Gastrocnemius medialis (tissue), 4 donors: ENCODE data around the gene UBR4. TPM values are rescaled to one million over a fixed set of nuclear protein-coding genes. Genes with fewer than 3 reads are reported as not detected.

Experiments used
- ATAC-seq, 2 donors: fragments of 150-250 bp; one replicate each; pipeline ENCODE4 v1.9.1; 2016
- DNase-seq, 2 donors: peaks; one replicate each; pipeline ENCODE4 v3.0.0-alpha.2; 2019
- H3K27ac ChIP-seq, 4 donors: fragments of 200-600 bp; sonication (generic); 1 replicate in 1 of 4; 2 replicates in 3 of 4; pipeline ENCODE4 v1.5.1; 2016 to 2018; ENCODE audit warnings: mild to moderate bottlenecking in 2 of 4, moderate library complexity in 1 of 4
- H3K27me3 ChIP-seq, 3 donors: fragments of 200-600 bp; sonication (generic) in 2 of 3; 1 replicate in 1 of 3; 2 replicates in 2 of 3; pipeline versions ENCODE4 v1.5.1 to v1.6.0; 2016 to 2019; ENCODE audit warnings: mild to moderate bottlenecking in 1 of 3, moderate library complexity in 1 of 3
- H3K36me3 ChIP-seq, 2 donors: fragments of 200-600 bp; sonication (generic) in 1 of 2; one replicate each; pipeline ENCODE4 v1.5.1; 2017 to 2018
- H3K4me1 ChIP-seq, 2 donors: fragments of 200-600 bp; sonication (generic) in 1 of 2; one replicate each; pipeline ENCODE4 v1.5.1; 2016 to 2017; ENCODE audit warnings: mild to moderate bottlenecking in 2 of 2
- H3K4me3 ChIP-seq, 4 donors: fragments of 200-600 bp; sonication (generic) in 3 of 4; 1 replicate in 1 of 4; 2 replicates in 3 of 4; pipeline ENCODE4 v1.5.1; 2016 to 2019; ENCODE audit warnings: mild to moderate bottlenecking in 2 of 4
- H3K9me3 ChIP-seq, 3 donors: fragments of 200-600 bp; sonication (generic) in 2 of 3; 1 replicate in 1 of 3; 2 replicates in 2 of 3; pipeline ENCODE4 v1.5.1; 2016 to 2019
- POLR2A ChIP-seq, 2 donors: fragments of 450-650 bp; IDR thresholded peaks; one replicate each; pipeline ENCODE4 v1.6.1; 2017; ENCODE audit warnings: antibody characterized with exemption in 2 of 2, mild to moderate bottlenecking in 2 of 2, moderate library complexity in 2 of 2
- in situ Hi-C, 4 donors: fragments of 200-750 bp; cut with MboI; loops; one replicate each; pipeline versions ENCODE4 v1.15.0 to v1.8.0; 2017; ENCODE audit warnings: low sequenced_read_pairs in 4 of 4
- intact Hi-C: fragments of 100-400 bp; cut with DNase I; formaldehyde crosslinking; loops from one replicate; pipeline ENCODE4 v1.15.1; 2023; ENCODE audit warnings: low total_unique reads
- total RNA-seq, 4 donors: library from RNA; depleted of rRNA; stranded (reverse); fragments of >200 nt; gene quantifications; one replicate each; pipeline versions ENCODE4 v1.1.0 to v1.2.3, GENCODE V29; 2016
- TF ChIP-seq, protein P1 (sequence below), 5 experiments: fragments of 450-650 bp in 3 of 5; fragments of 200-600 bp in 2 of 5; sonication (generic) in 2 of 5; IDR thresholded peaks in 4 of 5; conservative IDR thresholded peaks in 1 of 5; 1 replicate in 4 of 5; 2 replicates in 1 of 5; pipeline ENCODE4 v1.5.1; 2016 to 2019; ENCODE audit warnings: antibody characterized with exemption in 5 of 5, mild to moderate bottlenecking in 3 of 5, moderate library complexity in 3 of 5

The UBR4 gene
- total RNA-seq, 4 donors from 2014 or later: 156 to 293 (median 197) TPM

GRCh38 chr1:19057182-19057779 is 152.8 kb downstream of the UBR4 start:
- Histone ChIP-seq H3K36me3 (no peaks in the 10 kb centered on the region), H3K4me3 (no peak overlapping the region), H3K27me3 (peaks cover 35 to 48% (median 38%) of the 10 kb centered on the region in 3 donors), H3K4me1 (no peaks in the 10 kb centered on the region), H3K9me3 (no peaks in the 10 kb centered on the region), H3K27ac (no peak overlapping the region)
- no peak for ATAC-seq
- intact Hi-C loops: no loop called here
- in situ Hi-C loops: no loop called here
- DNase-seq: no peak
- TF ChIP-seq, protein P1, sequence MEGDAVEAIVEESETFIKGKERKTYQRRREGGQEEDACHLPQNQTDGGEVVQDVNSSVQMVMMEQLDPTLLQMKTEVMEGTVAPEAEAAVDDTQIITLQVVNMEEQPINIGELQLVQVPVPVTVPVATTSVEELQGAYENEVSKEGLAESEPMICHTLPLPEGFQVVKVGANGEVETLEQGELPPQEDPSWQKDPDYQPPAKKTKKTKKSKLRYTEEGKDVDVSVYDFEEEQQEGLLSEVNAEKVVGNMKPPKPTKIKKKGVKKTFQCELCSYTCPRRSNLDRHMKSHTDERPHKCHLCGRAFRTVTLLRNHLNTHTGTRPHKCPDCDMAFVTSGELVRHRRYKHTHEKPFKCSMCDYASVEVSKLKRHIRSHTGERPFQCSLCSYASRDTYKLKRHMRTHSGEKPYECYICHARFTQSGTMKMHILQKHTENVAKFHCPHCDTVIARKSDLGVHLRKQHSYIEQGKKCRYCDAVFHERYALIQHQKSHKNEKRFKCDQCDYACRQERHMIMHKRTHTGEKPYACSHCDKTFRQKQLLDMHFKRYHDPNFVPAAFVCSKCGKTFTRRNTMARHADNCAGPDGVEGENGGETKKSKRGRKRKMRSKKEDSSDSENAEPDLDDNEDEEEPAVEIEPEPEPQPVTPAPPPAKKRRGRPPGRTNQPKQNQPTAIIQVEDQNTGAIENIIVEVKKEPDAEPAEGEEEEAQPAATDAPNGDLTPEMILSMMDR (IDR thresholded peaks at IDR 0.05 in 4 of 5, conservative IDR thresholded peaks at IDR 0.05 in 1 of 5): no peak
- TF ChIP-seq POLR2A (IDR thresholded peaks at IDR 0.05): no peak

DNA sequence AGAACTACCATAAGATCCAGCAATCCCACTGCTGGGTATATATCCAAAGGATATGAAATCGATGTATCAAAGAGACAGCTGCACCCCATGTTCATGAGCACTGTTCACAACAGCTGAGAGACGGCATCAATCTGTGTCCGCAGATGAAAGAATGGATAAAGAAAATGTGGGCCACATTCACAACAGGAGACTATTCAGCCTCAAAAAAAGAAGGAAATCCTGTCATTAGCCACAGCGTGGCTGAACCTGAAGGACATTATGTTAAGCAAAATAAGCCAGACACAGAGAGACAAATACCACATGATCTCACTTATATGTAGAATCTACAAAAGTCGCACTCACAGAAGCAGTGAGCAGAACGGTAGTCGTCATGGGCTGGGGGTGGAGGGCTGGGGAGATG is 154.4 kb downstream of the UBR4 start:
- Histone ChIP-seq H3K9me3 (no peaks in the 10 kb centered on the region), H3K36me3 (no peaks in the 10 kb centered on the region), H3K4me1 (no peaks in the 10 kb centered on the region), H3K4me3 (no peak overlapping the region), H3K27ac (no peak overlapping the region), H3K27me3 (peaks cover 35 to 48% (median 38%) of the 10 kb centered on the region in 3 donors)
- intact Hi-C loops (no loop called here), in situ Hi-C loops (no loop called here)
- DNase-seq (no peak), ATAC-seq (no peak)
- no peak for TF ChIP-seq POLR2A (IDR thresholded peaks at IDR 0.05)
- TF ChIP-seq, protein P1 (IDR thresholded peaks at IDR 0.05 in 4 of 5, conservative IDR thresholded peaks at IDR 0.05 in 1 of 5): no peak

DNA sequence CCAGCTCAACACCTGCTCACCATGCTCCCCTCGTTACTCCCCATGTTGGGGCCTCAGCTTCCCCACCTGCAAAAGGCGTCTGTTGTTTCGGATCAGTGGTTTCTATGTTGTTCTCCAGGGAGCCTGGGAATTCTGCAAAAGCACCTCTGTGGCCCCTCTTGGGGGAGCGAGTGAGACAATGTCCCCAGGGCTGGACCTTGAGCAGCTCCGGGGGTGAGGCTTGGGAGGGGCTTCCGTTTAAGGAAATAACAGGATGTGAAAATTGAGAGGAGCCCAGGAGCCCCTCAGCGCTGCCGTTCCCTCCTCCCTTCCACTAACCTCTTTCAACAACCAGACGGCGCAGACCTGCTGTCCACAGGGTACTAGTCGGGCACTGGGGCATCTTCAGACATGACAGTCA is 155.1 kb downstream of the UBR4 start:
- Histone ChIP-seq H3K4me3 (no peak overlapping the region), H3K36me3 (no peaks in the 10 kb centered on the region), H3K4me1 (no peaks in the 10 kb centered on the region), H3K9me3 (no peaks in the 10 kb centered on the region), H3K27ac (no peak overlapping the region), H3K27me3 (peaks cover 38 to 48% (median 41%) of the 10 kb centered on the region in 3 donors)
- ATAC-seq (no peak), DNase-seq (no peak)
- TF ChIP-seq, protein P1 (IDR thresholded peaks at IDR 0.05 in 4 of 5, conservative IDR thresholded peaks at IDR 0.05 in 1 of 5): no peak
- TF ChIP-seq POLR2A (IDR thresholded peaks at IDR 0.05): no peak
- intact Hi-C loops (no loop called here), in situ Hi-C loops (no loop called here)

- no peak overlapping the region for H3K4me3 ChIP-seq
- peaks cover 38 to 55% (median 46%) of the 10 kb centered on the region in 3 donors for H3K27me3 ChIP-seq
- in situ Hi-C loops: no loop called here
- intact Hi-C loops: no loop called here
- no peaks in the 10 kb centered on the region for H3K4me1 ChIP-seq
- ATAC-seq (no peak), DNase-seq (no peak)
- H3K36me3 ChIP-seq: no peaks in the 10 kb centered on the region
- H3K27ac ChIP-seq: no peak overlapping the region
- TF ChIP-seq, protein P1 (IDR thresholded peaks at IDR 0.05 in 4 of 5, conservative IDR thresholded peaks at IDR 0.05 in 1 of 5): no peak
- TF ChIP-seq POLR2A (IDR thresholded peaks at IDR 0.05): no peak
- H3K9me3 ChIP-seq: no peaks in the 10 kb centered on the region
Measured at GRCh38 chr1:19054216-19054615, 155.8 kb downstream of the UBR4 start.

DNA sequence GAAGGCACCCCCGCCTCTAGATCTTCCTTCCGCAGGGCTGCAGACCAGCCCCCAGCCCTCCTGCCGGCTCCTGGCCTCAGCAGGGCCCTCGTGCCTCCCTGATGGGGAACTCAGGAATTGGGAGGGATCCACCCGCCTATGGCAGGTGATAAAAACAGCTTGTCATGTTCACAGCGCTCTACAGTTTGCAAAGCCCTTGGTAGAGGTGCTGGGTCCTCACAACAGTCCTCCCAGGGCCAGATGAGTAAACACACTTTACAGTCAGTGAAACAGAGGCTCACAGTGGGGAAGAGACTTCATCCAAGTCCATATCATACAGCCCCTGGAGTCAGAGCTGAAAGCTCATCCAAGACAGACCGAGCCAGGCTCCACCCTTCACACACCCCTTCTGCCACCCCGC is 156.6 kb downstream of the UBR4 start:
- in situ Hi-C loops (no loop called here), intact Hi-C loops (no loop called here)
- no peak overlapping the region for H3K27ac ChIP-seq
- no peak for TF ChIP-seq POLR2A (IDR thresholded peaks at IDR 0.05)
- TF ChIP-seq, protein P1 (IDR thresholded peaks at IDR 0.05 in 4 of 5, conservative IDR thresholded peaks at IDR 0.05 in 1 of 5): no peak
- DNase-seq: no peak
- peaks cover 44 to 54% (median 46%) of the 10 kb centered on the region in 3 donors for H3K27me3 ChIP-seq
- no peaks in the 10 kb centered on the region for H3K36me3 ChIP-seq
- no peak overlapping the region for H3K4me3 ChIP-seq
- ATAC-seq: no peak
- H3K4me1 ChIP-seq: no peaks in the 10 kb centered on the region
- no peaks in the 10 kb centered on the region for H3K9me3 ChIP-seq
